ENCODE measurements around the gene RBFA. TPM values are rescaled to one million over a fixed set of nuclear protein-coding genes. Genes with fewer than 3 reads are reported as not detected.

RBFA gene
- polyA plus RNA-seq, 1 donor = 30.0 TPM

DNA sequence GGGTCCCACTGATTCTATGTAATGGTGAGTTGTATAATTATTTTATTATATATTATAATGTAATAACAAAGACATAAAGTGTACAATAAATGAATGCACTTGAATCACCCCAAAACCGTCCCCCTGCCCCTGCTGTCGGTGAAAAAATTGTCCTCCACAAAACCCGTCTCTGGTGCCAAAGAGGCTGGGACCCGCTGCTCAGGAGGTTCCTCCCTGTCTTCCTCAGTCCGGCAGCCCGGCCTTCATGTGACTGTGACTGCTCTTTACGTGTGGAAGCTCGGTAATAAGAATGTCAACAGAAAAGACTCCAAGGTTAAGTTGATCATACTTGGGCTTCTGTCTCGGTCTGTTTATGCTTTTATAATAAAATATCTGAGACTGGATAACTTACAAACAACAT lies 42.1 kb downstream of the RBFA start:
- DNase-seq = no peak

DNA sequence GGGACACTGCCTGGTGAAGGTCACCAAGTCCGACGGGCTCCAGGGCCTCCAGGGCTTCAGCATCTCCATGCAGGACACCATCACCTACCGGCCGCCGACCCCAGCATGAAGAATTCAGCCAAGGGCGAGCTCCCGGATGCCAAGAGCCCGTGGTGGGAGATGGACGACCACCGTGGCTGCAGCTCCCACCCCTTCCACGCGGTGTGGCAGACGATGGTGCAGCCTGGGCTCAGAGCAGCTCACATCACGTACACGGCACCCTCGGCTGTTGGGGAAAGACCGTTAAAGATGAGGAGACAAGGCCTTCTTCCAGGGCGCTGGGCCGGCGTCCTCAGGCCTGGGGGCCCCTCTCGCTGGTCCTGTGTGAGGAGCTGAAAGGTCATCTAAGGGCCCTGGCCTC lies 43.6 kb downstream of the RBFA start:
- DNase-seq = no peak

Other genes with a start within 250 kb of the RBFA start
- gene KCNG2, start 236.5 kb upstream of the RBFA start, polyA plus RNA-seq (ENCODE audit: insufficient read length) = 0.86 TPM
- 25.3 TPM for gene SLC66A2, start 82.8 kb upstream of the RBFA start, polyA plus RNA-seq (ENCODE audit: insufficient read length)
- gene HSBP1L1, start 69.8 kb upstream of the RBFA start, polyA plus RNA-seq (ENCODE audit: insufficient read length) = 4.1 TPM
- 86.7 TPM for gene TXNL4A, start 45.9 kb upstream of the RBFA start, polyA plus RNA-seq (ENCODE audit: insufficient read length)
- 10.3 TPM for gene ADNP2, start 74.8 kb downstream of the RBFA start, polyA plus RNA-seq (ENCODE audit: insufficient read length)
- gene PARD6G, start 213.1 kb downstream of the RBFA start, polyA plus RNA-seq (ENCODE audit: insufficient read length) = 7.1 TPM